Adrenal gland (tissue), 12 donors: ENCODE results near the gene SUGP1. TPM values are rescaled to one million over a fixed set of nuclear protein-coding genes. Genes with fewer than 3 reads are reported as not detected.
"Not testable (repeated sequence)": the region's sequence is repeated elsewhere in the genome, so short reads cannot be mapped to it uniquely, and the experiment has no call there.

ENCODE experiments used
- DNase-seq, 7 donors: peaks; one replicate each; pipeline ENCODE4 v3.0.0-alpha.2; 2019 to 2020
- H3K27ac ChIP-seq, 5 donors: fragments of 200-600 bp; sonication (generic) in 4 of 5; 1 replicate in 3 of 5; 2 replicates in 2 of 5; pipeline versions ENCODE4 v1.5.1 to v1.8.0; 2016 to 2020; ENCODE audit warnings: mild to moderate bottlenecking in 1 of 5
- H3K27me3 ChIP-seq: fragments of 200-600 bp; 2 replicates; pipeline ENCODE4 v1.8.0; 2021
- H3K36me3 ChIP-seq, 2 donors: fragments of 200-600 bp; replicated peaks in 1 of 2; 1 replicate in 1 of 2; 2 replicates in 1 of 2; pipeline versions ENCODE4 v1.5.1 to v1.8.0; 2018 to 2022
- H3K4me1 ChIP-seq, 2 donors: fragments of 200-600 bp; replicated peaks in 1 of 2; 1 replicate in 1 of 2; 2 replicates in 1 of 2; pipeline versions ENCODE4 v1.5.1 to v1.8.0; 2018 to 2021
- H3K4me3 ChIP-seq, 4 donors: fragments of 200-600 bp; sonication (generic) in 3 of 4; one replicate each; pipeline ENCODE4 v1.5.1; 2016 to 2018
- H3K9me3 ChIP-seq, 3 donors: fragments of 200-600 bp; sonication (generic) in 1 of 3; replicated peaks in 1 of 3; 1 replicate in 2 of 3; 2 replicates in 1 of 3; pipeline versions ENCODE4 v1.5.1 to v1.8.0; 2016 to 2021
- CTCF ChIP-seq, 6 experiments: fragments of 450-650 bp in 4 of 6; fragments of 200-600 bp in 2 of 6; sonication (generic) in 1 of 6; IDR thresholded peaks; 1 replicate in 5 of 6; 2 replicates in 1 of 6; pipeline versions ENCODE4 v1.5.1 to v1.8.0; 2016 to 2021; ENCODE audit warnings: antibody characterized with exemption in 6 of 6, mild to moderate bottlenecking in 2 of 6, moderate library complexity in 1 of 6
- POLR2A ChIP-seq, 2 donors: fragments of 450-650 bp; IDR thresholded peaks; one replicate each; pipeline ENCODE4 v1.6.1; 2017; ENCODE audit warnings: antibody characterized with exemption in 2 of 2, mild to moderate bottlenecking in 2 of 2, moderate library complexity in 1 of 2
- WGBS, 4 donors: extraction: QIAGEN DNeasy Blood & Tissue Kit in 2 of 4; methylation state at CpG; one replicate each; pipeline versions ENCODE4 v1.1.5 to v1.1.7; 2013 to 2017; 5-methylcytosine and 5-hydroxymethylcytosine counted together
- intact Hi-C, 2 donors: fragments of 100-400 bp; cut with DNase I; formaldehyde crosslinking; loops; one replicate each; pipeline versions ENCODE4 v1.14.1 to v1.15.0; 2022 to 2023
- polyA plus RNA-seq, 3 donors: library from polyadenylated mRNA; stranded (reverse); fragments of 200-250 nt in 2 of 3; fragments of 350-450 nt in 1 of 3; fragmentation: Illumina TruSeq in 1 of 3; extraction: RNeasy Lipid Tissue Mini Kit (QIAGEN cat#74804) in 1 of 3; gene quantifications; one replicate each; pipeline ENCODE4 v1.2.3, GENCODE V29; 2013 to 2014
- total RNA-seq, 9 donors: library from RNA; depleted of rRNA in 4 of 9; stranded (reverse); fragments of >200 nt in 4 of 9; fragments of 120-200 nt in 1 of 9; fragmentation: NEBNext Ultra II Directional in 1 of 9; extraction: Animal tissue kit (Norgen Biotek cat#: 25700) in 1 of 9; gene quantifications; one replicate each; pipeline versions ENCODE4 v1.1.0 to v1.2.4, GENCODE V29; 2013 to 2023
- donor health status: healthy with polysubstance abuse.
- donor health status: Bipolar disorder and iron deficiency.
- donor health status: DM: yes; HTN: yes; CAD: no.
- donor health status: DM: no; HTN: no; CAD: no.
- donor health status: DM: no; HTN: no; CAD: no.
- donor health status: DM: yes; HTN: yes; CAD: no.

Gene SUGP1
- total and polyA plus RNA-seq, 12 donors, result 25.5 to 130 (median 60.5) TPM

- WGBS, 4 donors, result 81 to 91% (median 86%) methylated on average over 4 to 8 of the region's 8 CpGs
- H3K4me3 ChIP-seq, result no peak overlapping the region
- intact Hi-C loops, result no loop called here
- no peak overlapping the region for H3K27ac ChIP-seq
- no peaks in the 10 kb centered on the region for H3K4me1 ChIP-seq
- DNase-seq, result no peak
- no peaks in the 10 kb centered on the region for H3K9me3 ChIP-seq
- TF ChIP-seq CTCF (IDR thresholded peaks at IDR 0.05) (no peak), POLR2A (IDR thresholded peaks at IDR 0.05) (no peak)
- no peaks in the 10 kb centered on the region for H3K27me3 ChIP-seq
- H3K36me3 ChIP-seq, result peaks cover 0 to 94% of the 10 kb centered on the region in 2 donors
These were observed 32.5 kb upstream of the SUGP1 start for GRCh38 chr19:19352823-19353222.

- H3K27ac ChIP-seq, DNase-seq, H3K4me3 ChIP-seq, H3K4me1 ChIP-seq, intact Hi-C loops, H3K27me3 ChIP-seq, H3K9me3 ChIP-seq: not testable (repeated sequence)
- WGBS, 4 donors, result 94 to 97% (median 95%) methylated on average over 8 of the region's 8 CpGs
- peaks cover 0 to 96% of the 10 kb centered on the region in 2 donors for H3K36me3 ChIP-seq
These were observed 30.4 kb upstream of the SUGP1 start for GRCh38 chr19:19350756-19351155.

- intact Hi-C loops, result loop anchor here in 1 of 2 donors (10.0 kb wide), 2 partner anchors 155 to 205 kb away; partner anchors contain the start of genes BORCS8 and RFXANK
- WGBS, 4 donors, result 72 to 93% (median 86%) methylated on average over 3 to 7 of the region's 7 CpGs
- TF ChIP-seq POLR2A (IDR thresholded peaks at IDR 0.05) (no peak), CTCF (IDR thresholded peaks at IDR 0.05) (no peak)
- Histone ChIP-seq H3K27ac (no peak overlapping the region), H3K4me3 (no peak overlapping the region), H3K9me3 (no peaks in the 10 kb centered on the region), H3K36me3 (peaks cover 0 to 96% of the 10 kb centered on the region in 2 donors), H3K4me1 (no peaks in the 10 kb centered on the region), H3K27me3 (no peaks in the 10 kb centered on the region)
- DNase-seq, result no peak
These were observed 29.1 kb upstream of the SUGP1 start for GRCh38 chr19:19349365-19349764.

- Histone ChIP-seq H3K4me1 (no peaks in the 10 kb centered on the region), H3K9me3 (no peaks in the 10 kb centered on the region), H3K4me3 (no peak overlapping the region), H3K27me3 (no peaks in the 10 kb centered on the region), H3K27ac (no peak overlapping the region), H3K36me3 (peaks cover 0 to 96% of the 10 kb centered on the region in 2 donors)
- intact Hi-C loops, result loop anchor here in 1 of 2 donors (10.0 kb wide), 2 partner anchors 153 to 203 kb away; partner anchors contain the start of genes BORCS8 and RFXANK
- TF ChIP-seq POLR2A (IDR thresholded peaks at IDR 0.05), result no peak
- TF ChIP-seq CTCF (IDR thresholded peaks at IDR 0.05), result no peak
- DNase-seq, result no peak
- WGBS, 4 donors, result 50 to 73% (median 72%) methylated on average over 5 to 9 of the region's 9 CpGs
These were observed 28.0 kb upstream of the SUGP1 start for GRCh38 chr19:19348266-19348665.
